Trophoblast cell (in vitro differentiated cells and primary cell): ENCODE data around the gene FGGY.
A peak's percentile ranks its signal among the peaks of the same experiment; 100 is the strongest.

ENCODE experiments used
- DNase-seq, 2 donors: peaks; one replicate each; pipeline ENCODE4 v3.0.0-alpha.2; 2016
- H2AFZ ChIP-seq: 2 replicates; pipeline ENCODE4 v1.6.1; 2013; ENCODE audit warnings: low read length, moderate library complexity, mild to moderate bottlenecking; ENCODE audit not compliant: insufficient read depth, poor library complexity
- H2AK5ac ChIP-seq: 2 replicates; pipeline ENCODE4 v1.6.1; 2013; ENCODE audit warnings: mild to moderate bottlenecking, low read length
- H2BK120ac ChIP-seq: 2 replicates; pipeline ENCODE4 v1.6.1; 2013; ENCODE audit warnings: low read length, mild to moderate bottlenecking, moderate library complexity; ENCODE audit not compliant: insufficient read depth, poor library complexity
- H2BK12ac ChIP-seq: 2 replicates; pipeline ENCODE4 v1.6.1; 2013; ENCODE audit warnings: mild to moderate bottlenecking, low read length, moderate library complexity
- H2BK5ac ChIP-seq: 2 replicates; pipeline ENCODE4 v1.6.1; 2013; ENCODE audit warnings: low read length, low read depth, moderate library complexity, mild to moderate bottlenecking; ENCODE audit not compliant: poor library complexity
- H3K14ac ChIP-seq: 2 replicates; pipeline ENCODE4 v1.6.1; 2013; ENCODE audit warnings: mild to moderate bottlenecking, low read length
- H3K18ac ChIP-seq: 2 replicates; pipeline ENCODE4 v1.6.1; 2013; ENCODE audit warnings: mild to moderate bottlenecking, low read length
- H3K23ac ChIP-seq: 2 replicates; pipeline ENCODE4 v1.6.1; 2013; ENCODE audit warnings: low read length
- H3K27ac ChIP-seq: 2 replicates; pipeline ENCODE4 v1.5.1; 2013; ENCODE audit warnings: low read depth, mild to moderate bottlenecking, inconsistent platforms, low read length, moderate library complexity
- H3K27me3 ChIP-seq: 2 replicates; pipeline ENCODE4 v1.6.1; 2013; ENCODE audit warnings: inconsistent platforms, mild to moderate bottlenecking, low read length, moderate library complexity; ENCODE audit not compliant: insufficient read depth
- H3K36me3 ChIP-seq, 2 experiments: 1 replicate in 1 of 2; 2 replicates in 1 of 2; pipeline ENCODE4 v1.6.1; 2013; ENCODE audit warnings: low read length in 2 of 2, mild to moderate bottlenecking in 2 of 2, moderate library complexity in 1 of 2; ENCODE audit not compliant: insufficient read depth in 2 of 2, control insufficient read depth in 1 of 2
- H3K4ac ChIP-seq: 2 replicates; pipeline ENCODE4 v1.6.1; 2013; ENCODE audit warnings: low read depth, mild to moderate bottlenecking, low read length, moderate library complexity
- H3K4me1 ChIP-seq, 2 experiments: 1 replicate in 1 of 2; 2 replicates in 1 of 2; pipeline ENCODE4 v1.6.1; 2013; ENCODE audit warnings: low read length in 2 of 2, mild to moderate bottlenecking in 2 of 2, moderate library complexity in 1 of 2; ENCODE audit not compliant: insufficient read depth in 2 of 2, control insufficient read depth in 1 of 2
- H3K4me2 ChIP-seq: 2 replicates; pipeline ENCODE4 v1.6.1; 2013; ENCODE audit warnings: inconsistent platforms, mild to moderate bottlenecking, low read length, moderate library complexity
- H3K4me3 ChIP-seq: 2 replicates; pipeline ENCODE4 v1.5.1; 2013; ENCODE audit warnings: mild to moderate bottlenecking, low read depth, low read length, inconsistent platforms
- H3K79me1 ChIP-seq: one replicate; pipeline ENCODE4 v1.6.1; 2013; ENCODE audit warnings: low read length
- H3K79me2 ChIP-seq: 2 replicates; pipeline ENCODE4 v1.6.1; 2013; ENCODE audit warnings: low read length, mild to moderate bottlenecking; ENCODE audit not compliant: control insufficient read depth, insufficient read depth, poor library complexity
- H3K9ac ChIP-seq: 2 replicates; pipeline ENCODE4 v1.6.1; 2013; ENCODE audit warnings: mild to moderate bottlenecking, low read length
- H3K9me3 ChIP-seq: 2 replicates; pipeline ENCODE4 v1.6.1; 2013; ENCODE audit warnings: low read depth, mild to moderate bottlenecking, control low read depth, inconsistent platforms, low read length; ENCODE audit not compliant: insufficient read depth
- H4K12ac ChIP-seq: 2 replicates; pipeline ENCODE4 v1.6.1; 2013; ENCODE audit warnings: low read depth, mild to moderate bottlenecking, low read length, moderate library complexity
- H4K8ac ChIP-seq: 2 replicates; pipeline ENCODE4 v1.6.1; 2013; ENCODE audit warnings: low read depth, mild to moderate bottlenecking, low read length, moderate library complexity
- H4K91ac ChIP-seq: one replicate; pipeline ENCODE4 v1.6.1; 2013; ENCODE audit warnings: low read depth, mild to moderate bottlenecking, low read length, moderate library complexity
- WGBS: extraction: QIAGEN DNeasy Blood & Tissue Kit; methylation state at CpG from one replicate; pipeline ENCODE4 v1.1.7; 2013; ENCODE audit warnings: missing lambda C conversion rate; ENCODE audit not compliant: insufficient read length, insufficient coverage; ENCODE audit errors: extremely low coverage; 5-methylcytosine and 5-hydroxymethylcytosine counted together

The FGGY gene

GRCh38 chr1:59687081-59687480 lies 390.2 kb downstream of the FGGY start:
- Histone ChIP-seq H3K4me1 (peaks cover 7 to 13% of the 10 kb centered on the region in 2 experiments), H2BK12ac (no peak overlapping the region), H3K79me2 (no peaks in the 10 kb centered on the region)

DNA sequence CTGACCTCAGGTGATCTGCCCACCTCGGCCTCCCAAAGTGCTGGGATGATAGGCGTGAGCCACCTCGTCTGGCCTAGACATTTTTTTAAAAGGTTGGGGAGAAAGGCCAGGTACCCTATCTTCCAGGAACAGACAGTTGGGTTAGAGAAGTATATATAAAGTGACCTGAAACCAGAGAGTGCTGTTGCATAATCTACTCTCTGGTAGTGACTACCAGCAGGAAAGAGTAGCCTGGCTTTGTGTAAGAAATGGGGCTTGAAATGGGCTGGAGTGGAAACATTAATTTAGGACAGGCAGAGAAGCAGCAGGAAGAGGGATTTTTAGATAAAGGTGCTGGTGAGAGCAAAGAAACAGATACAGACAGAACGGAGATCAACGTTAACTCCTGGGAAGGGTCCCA lies 392.1 kb downstream of the FGGY start:
- Histone ChIP-seq H3K36me3 (no peaks in the 10 kb centered on the region), H3K27me3 (no peaks in the 10 kb centered on the region)

More at GRCh38 chr1:59687081-59687480, 390.2 kb downstream of the FGGY start:
- no CpG with 5 or more reads among the region's 2 CpGs for WGBS
- peaks cover 6% of the 10 kb centered on the region for H3K79me1 ChIP-seq
- no peak overlapping the region for H2BK5ac ChIP-seq
- no peak for DNase-seq
- no peak overlapping the region for H4K12ac ChIP-seq
- peak overlapping the region; percentile 36 for H3K27ac ChIP-seq
- H3K14ac ChIP-seq = no peak overlapping the region
- H3K9ac ChIP-seq = no peak overlapping the region
- H2AFZ ChIP-seq = no peak overlapping the region
- H2AK5ac ChIP-seq = no peak overlapping the region
- H3K4ac ChIP-seq = no peak overlapping the region
- H2BK120ac ChIP-seq = no peak overlapping the region
- no peak overlapping the region for H3K23ac ChIP-seq
- peaks cover 2% of the 10 kb centered on the region for H3K9me3 ChIP-seq
- no peaks in the 10 kb centered on the region for H3K36me3 ChIP-seq
- H3K4me3 ChIP-seq = peak overlapping the region; percentile 40
- H3K18ac ChIP-seq = no peak overlapping the region
- no peak overlapping the region for H3K4me2 ChIP-seq
- H4K91ac ChIP-seq = no peak overlapping the region
- no peak overlapping the region for H4K8ac ChIP-seq
- H3K27me3 ChIP-seq = no peaks in the 10 kb centered on the region

GRCh38 chr1:59689730-59690129 lies 392.8 kb downstream of the FGGY start:
- DNase-seq = no peak
- WGBS = no CpG with 5 or more reads among the region's 1 CpG
- Histone ChIP-seq H3K14ac (no peak overlapping the region), H3K4me1 (peaks cover 4 to 10% of the 10 kb centered on the region in 2 experiments), H2BK5ac (no peak overlapping the region), H2BK12ac (no peak overlapping the region), H3K9ac (no peak overlapping the region), H2AK5ac (no peak overlapping the region), H4K91ac (no peak overlapping the region), H3K9me3 (peaks cover 2% of the 10 kb centered on the region), H2BK120ac (no peak overlapping the region), H3K79me2 (no peaks in the 10 kb centered on the region), H3K36me3 (no peaks in the 10 kb centered on the region), H4K12ac (no peak overlapping the region), H4K8ac (no peak overlapping the region), H3K4ac (no peak overlapping the region), H3K4me3 (no peak overlapping the region), H3K18ac (no peak overlapping the region), H3K79me1 (peaks cover 7% of the 10 kb centered on the region), H3K27me3 (no peaks in the 10 kb centered on the region), H3K4me2 (no peak overlapping the region), H2AFZ (no peak overlapping the region), H3K23ac (no peak overlapping the region), H3K27ac (peak overlapping the region; percentile 24)

More for the DNA sequence above, 392.1 kb downstream of the FGGY start:
- DNase-seq = no peak
- WGBS = no CpG with 5 or more reads among the region's 5 CpGs
- Histone ChIP-seq H3K23ac (no peak overlapping the region), H3K79me2 (no peaks in the 10 kb centered on the region), H3K4ac (no peak overlapping the region), H4K91ac (peak overlapping the region; percentile 19), H3K18ac (no peak overlapping the region), H3K14ac (no peak overlapping the region), H2BK5ac (no peak overlapping the region), H3K4me2 (no peak overlapping the region), H3K79me1 (peaks cover 8% of the 10 kb centered on the region), H3K27ac (no peak overlapping the region), H3K9ac (no peak overlapping the region), H3K9me3 (peaks cover 2% of the 10 kb centered on the region), H2BK12ac (no peak overlapping the region), H2AK5ac (no peak overlapping the region), H4K8ac (no peak overlapping the region), H4K12ac (no peak overlapping the region), H2AFZ (no peak overlapping the region), H3K4me3 (no peak overlapping the region), H2BK120ac (no peak overlapping the region), H3K4me1 (peaks cover 4 to 10% of the 10 kb centered on the region in 2 experiments)

DNA sequence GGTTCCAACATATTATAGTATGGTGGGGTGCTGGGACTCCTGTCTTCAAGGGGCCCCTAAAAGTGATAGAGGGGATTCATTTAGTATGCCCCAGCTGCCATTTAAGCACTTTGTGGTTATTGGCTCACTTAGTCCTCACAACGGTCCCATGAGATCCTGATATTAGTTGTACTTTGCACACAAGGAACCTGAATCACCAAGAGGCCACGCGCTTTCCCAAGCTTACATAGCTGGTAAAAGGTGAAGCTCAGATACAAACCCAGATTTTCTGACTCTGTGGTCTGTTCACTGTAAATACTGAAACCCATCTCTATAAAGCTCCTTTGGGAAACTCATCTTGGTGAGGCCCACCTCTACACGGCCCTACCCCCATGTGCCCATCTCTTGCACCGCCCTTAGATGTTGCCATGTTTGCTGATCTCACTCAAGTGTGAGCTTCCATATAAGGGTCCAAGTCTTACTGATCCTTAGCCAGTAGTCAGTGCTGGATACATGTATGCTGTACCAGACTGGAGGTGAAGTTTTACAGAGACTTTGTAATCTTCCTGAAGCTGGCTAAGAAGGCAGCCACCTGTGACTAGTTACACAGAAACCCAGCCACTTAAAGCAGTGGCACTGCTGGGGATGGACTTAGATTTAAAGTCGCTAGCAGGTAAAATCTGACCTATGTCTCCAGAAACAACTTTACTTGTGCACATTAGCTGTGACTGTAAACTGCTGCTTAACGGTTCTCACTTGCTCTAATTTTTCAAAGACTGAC lies 393.5 kb downstream of the FGGY start:
- Histone ChIP-seq H4K8ac (peak overlapping the region; percentile 26), H3K4ac (no peak overlapping the region), H3K9ac (no peak overlapping the region), H3K27ac (peak overlapping the region; percentile 24), H4K12ac (no peak overlapping the region), H2AK5ac (no peak overlapping the region), H3K9me3 (peaks cover 2% of the 10 kb centered on the region), H3K23ac (no peak overlapping the region), H3K18ac (no peak overlapping the region), H3K14ac (no peak overlapping the region), H3K36me3 (no peaks in the 10 kb centered on the region), H4K91ac (peak overlapping the region; percentile 55), H3K79me2 (no peaks in the 10 kb centered on the region), H2BK12ac (peak overlapping the region; percentile 37), H3K79me1 (peaks cover 7% of the 10 kb centered on the region), H2BK120ac (no peak overlapping the region), H2AFZ (no peak overlapping the region), H3K4me2 (no peak overlapping the region), H3K27me3 (no peaks in the 10 kb centered on the region), H2BK5ac (peak overlapping the region; percentile 7), H3K4me1 (peaks cover 4 to 5% of the 10 kb centered on the region in 2 experiments), H3K4me3 (no peak overlapping the region)
- DNase-seq = no peak
- WGBS = no CpG with 5 or more reads among the region's 7 CpGs
